ENCODE results near the gene OR4D2. TPM values are rescaled to one million over a fixed set of nuclear protein-coding genes. Genes with fewer than 3 reads are reported as not detected.

The OR4D2 gene
- total RNA-seq, 1 donor from 2014 or later, result not detected

- Histone ChIP-seq H3K27ac (no peak within 1 kb of the TSS), H3K27me3 (peaks cover 73% of the 10 kb centered on the region), H3K9ac (no peak within 1 kb of the TSS), H3K79me2 (ENCODE audit: low read depth) (no peaks in the 10 kb centered on the region), H4K20me1 (ENCODE audit: low read depth) (no peaks in the 10 kb centered on the region), H3K4me3 (no peak within 1 kb of the TSS), H2AFZ (replicated peaks) (no peak within 1 kb of the TSS), H3F3A (ENCODE audit: low read depth) (no peaks in the 10 kb centered on the region), H3K4me2 (no peak within 1 kb of the TSS), H3K36me3 (no peaks in the 10 kb centered on the region), H3K4me1 (no peaks in the 10 kb centered on the region), H3K9me3 (ENCODE audit: low read depth) (peaks cover 5% of the 10 kb centered on the region)
- no peak for TF ChIP-seq CTCF (IDR thresholded peaks at IDR 0.05)
- no peak for TF ChIP-seq EZH2 (IDR thresholded peaks at IDR 0.05)
- no peak for TF ChIP-seq EZH2phosphoT487 (IDR thresholded peaks at IDR 0.05)
- H3K27me3 Mint-ChIP-seq (ENCODE audit: insufficient read depth, low read depth), result peaks cover 15% of the 10 kb centered on the region
- DNase-seq (ENCODE audit: low spot score), result no peak
- H3K36me3 Mint-ChIP-seq, result no peaks in the 10 kb centered on the region
- no peak within 1 kb of the TSS for H3K27ac Mint-ChIP-seq
- no peaks in the 10 kb centered on the region for H3K4me1 Mint-ChIP-seq
- peaks cover 19% of the 10 kb centered on the region for H3K9me3 Mint-ChIP-seq
- H3K4me3 Mint-ChIP-seq, result no peak within 1 kb of the TSS
Observed at GRCh38 chr17:58147930-58148434, 18.8 kb upstream of the OR4D2 start, which contains the start of gene OR4D1. TSS of gene OR4D1 (plus strand) at chr17:58148384. CDS start at chr17:58155154, 6,770 bp downstream.

GRCh38 chr17:58148609-58149008 lies 18.2 kb upstream of the OR4D2 start:
- H3F3A ChIP-seq (ENCODE audit: low read depth), result no peaks in the 10 kb centered on the region
- no peak for DNase-seq (ENCODE audit: low spot score)
- no peak overlapping the region for H3K9ac ChIP-seq
- Mint-ChIP-seq H3K27me3 (ENCODE audit: insufficient read depth, low read depth) (peaks cover 15% of the 10 kb centered on the region), H3K4me1 (no peaks in the 10 kb centered on the region), H3K27ac (no peak overlapping the region), H3K9me3 (peaks cover 18% of the 10 kb centered on the region), H3K4me3 (no peak overlapping the region), H3K36me3 (no peaks in the 10 kb centered on the region)
- no peak overlapping the region for H3K4me3 ChIP-seq
- no peaks in the 10 kb centered on the region for H3K4me1 ChIP-seq
- H3K36me3 ChIP-seq, result no peaks in the 10 kb centered on the region
- H3K9me3 ChIP-seq (ENCODE audit: low read depth), result peaks cover 5% of the 10 kb centered on the region
- TF ChIP-seq EZH2 (IDR thresholded peaks at IDR 0.05) (no peak), EZH2phosphoT487 (IDR thresholded peaks at IDR 0.05) (no peak), CTCF (IDR thresholded peaks at IDR 0.05) (no peak)
- H2AFZ ChIP-seq (replicated peaks), result no peak overlapping the region
- H3K27me3 ChIP-seq, result peaks cover 79% of the 10 kb centered on the region
- no peaks in the 10 kb centered on the region for H3K79me2 ChIP-seq (ENCODE audit: low read depth)
- no peaks in the 10 kb centered on the region for H4K20me1 ChIP-seq (ENCODE audit: low read depth)
- H3K4me2 ChIP-seq, result no peak overlapping the region
- no peak overlapping the region for H3K27ac ChIP-seq

- H3K36me3 Mint-ChIP-seq, result no peaks in the 10 kb centered on the region
- H3K27ac Mint-ChIP-seq, result no peak overlapping the region
- Histone ChIP-seq H4K20me1 (ENCODE audit: low read depth) (no peaks in the 10 kb centered on the region), H3K36me3 (no peaks in the 10 kb centered on the region), H2AFZ (replicated peaks) (no peak overlapping the region), H3K4me3 (no peak overlapping the region), H3F3A (ENCODE audit: low read depth) (no peaks in the 10 kb centered on the region), H3K27ac (no peak overlapping the region), H3K9me3 (ENCODE audit: low read depth) (peaks cover 5% of the 10 kb centered on the region), H3K9ac (no peak overlapping the region), H3K4me2 (no peak overlapping the region), H3K27me3 (peaks cover 97% of the 10 kb centered on the region), H3K4me1 (no peaks in the 10 kb centered on the region), H3K79me2 (ENCODE audit: low read depth) (no peaks in the 10 kb centered on the region)
- no peaks in the 10 kb centered on the region for H3K4me1 Mint-ChIP-seq
- H3K9me3 Mint-ChIP-seq, result peaks cover 3% of the 10 kb centered on the region
- no peak overlapping the region for H3K4me3 Mint-ChIP-seq
- no peak for DNase-seq (ENCODE audit: low spot score)
- peaks cover 20% of the 10 kb centered on the region for H3K27me3 Mint-ChIP-seq (ENCODE audit: insufficient read depth, low read depth)
- no peak for TF ChIP-seq EZH2 (IDR thresholded peaks at IDR 0.05)
- no peak for TF ChIP-seq EZH2phosphoT487 (IDR thresholded peaks at IDR 0.05)
- no peak for TF ChIP-seq CTCF (IDR thresholded peaks at IDR 0.05)
Observed at GRCh38 chr17:58150394-58150793, 16.4 kb upstream of the OR4D2 start.

All from neural progenitor cell (in vitro differentiated cells).